ENCODE data around the gene ZNF433.
A peak's percentile ranks its signal among the peaks of the same experiment; 100 is the strongest.

DNA sequence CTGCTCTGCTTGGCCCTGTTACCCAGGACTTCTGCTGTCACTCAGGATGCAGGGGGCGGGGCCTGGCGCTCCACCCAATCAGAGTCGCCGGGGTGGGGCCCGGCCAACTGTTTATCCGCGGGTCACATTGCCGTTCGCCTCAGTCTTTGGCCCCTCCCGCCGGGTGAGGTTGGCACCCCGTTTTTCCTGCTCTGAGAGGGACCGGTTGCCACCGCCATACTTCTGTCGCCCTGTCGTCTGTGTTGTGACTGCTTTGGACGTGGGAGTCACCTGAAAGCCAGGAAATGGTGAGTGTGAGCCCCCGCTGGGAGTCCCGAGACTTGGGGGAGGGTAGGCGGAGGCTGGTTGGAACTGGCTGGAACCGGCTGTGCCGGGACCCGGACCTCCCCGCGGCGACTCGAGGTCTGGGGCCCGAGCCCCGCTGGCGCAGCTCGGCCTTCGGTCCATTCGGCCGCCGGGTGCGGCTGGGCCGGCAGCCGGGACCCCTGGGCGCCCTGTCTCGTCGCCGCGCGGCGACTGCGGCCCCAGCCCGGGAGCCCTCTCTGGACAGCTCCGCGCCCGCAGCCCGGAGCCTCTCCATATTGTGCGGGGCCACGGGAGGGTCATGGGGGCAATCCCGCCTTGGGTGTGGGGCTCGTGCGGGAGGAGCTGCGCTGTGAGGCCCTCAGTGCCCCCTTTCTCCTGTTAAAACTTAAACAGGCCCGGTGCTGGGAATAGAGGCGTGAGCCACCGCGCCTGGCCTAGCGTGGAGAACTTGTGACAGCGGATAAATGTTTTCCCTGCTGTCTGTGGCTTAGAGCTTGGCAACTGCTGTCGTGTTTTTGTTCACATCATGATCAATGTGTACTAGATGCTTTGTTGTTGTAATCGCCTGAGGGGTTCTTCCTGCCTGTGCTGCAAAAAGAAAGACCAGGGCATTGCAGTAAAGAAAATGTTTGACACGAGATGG, 29.4 kb upstream of the ZNF433 start, which contains the start of gene ZNF844:
- TF ChIP-seq, protein P1, sequence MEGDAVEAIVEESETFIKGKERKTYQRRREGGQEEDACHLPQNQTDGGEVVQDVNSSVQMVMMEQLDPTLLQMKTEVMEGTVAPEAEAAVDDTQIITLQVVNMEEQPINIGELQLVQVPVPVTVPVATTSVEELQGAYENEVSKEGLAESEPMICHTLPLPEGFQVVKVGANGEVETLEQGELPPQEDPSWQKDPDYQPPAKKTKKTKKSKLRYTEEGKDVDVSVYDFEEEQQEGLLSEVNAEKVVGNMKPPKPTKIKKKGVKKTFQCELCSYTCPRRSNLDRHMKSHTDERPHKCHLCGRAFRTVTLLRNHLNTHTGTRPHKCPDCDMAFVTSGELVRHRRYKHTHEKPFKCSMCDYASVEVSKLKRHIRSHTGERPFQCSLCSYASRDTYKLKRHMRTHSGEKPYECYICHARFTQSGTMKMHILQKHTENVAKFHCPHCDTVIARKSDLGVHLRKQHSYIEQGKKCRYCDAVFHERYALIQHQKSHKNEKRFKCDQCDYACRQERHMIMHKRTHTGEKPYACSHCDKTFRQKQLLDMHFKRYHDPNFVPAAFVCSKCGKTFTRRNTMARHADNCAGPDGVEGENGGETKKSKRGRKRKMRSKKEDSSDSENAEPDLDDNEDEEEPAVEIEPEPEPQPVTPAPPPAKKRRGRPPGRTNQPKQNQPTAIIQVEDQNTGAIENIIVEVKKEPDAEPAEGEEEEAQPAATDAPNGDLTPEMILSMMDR (IDR thresholded peaks at IDR 0.05), result no peak
- TF ChIP-seq POLR2A (IDR thresholded peaks at IDR 0.05), result peak; percentile 60 to 61

All from vagina (tissue), 2 donors.